BLaER1 treated with 17β-estradiol and CSF1 and Interleukin-3, amounts not matched to agents 10 nM and 100 nM (cell line): Measurements from ENCODE around the gene HERC6.
"Not testable (repeated sequence)": the region's sequence is repeated elsewhere in the genome, so short reads cannot be mapped to it uniquely, and the experiment has no call there.

Source experiments
- H3K27ac ChIP-seq, 11 experiments: shearing (Covaris generic); formaldehyde crosslinking; 2 replicates each; pipeline ENCODE4 v1.8.1; 2022
- H3K27me3 ChIP-seq, 11 experiments: shearing (Covaris generic); formaldehyde crosslinking; 2 replicates each; pipeline ENCODE4 v1.8.1; 2022
- H3K36me3 ChIP-seq, 11 experiments: shearing (Covaris generic); formaldehyde crosslinking; 2 replicates each; pipeline ENCODE4 v1.8.1; 2022
- H3K4me1 ChIP-seq, 10 experiments: shearing (Covaris generic); formaldehyde crosslinking; 2 replicates each; pipeline ENCODE4 v1.8.1; 2022
- H3K4me2 ChIP-seq, 11 experiments: shearing (Covaris generic); formaldehyde crosslinking; 2 replicates each; pipeline ENCODE4 v1.8.1; 2022
- H3K4me3 ChIP-seq, 10 experiments: shearing (Covaris generic); formaldehyde crosslinking; 2 replicates each; pipeline ENCODE4 v1.8.1; 2022
- H3K9ac ChIP-seq, 11 experiments: shearing (Covaris generic); formaldehyde crosslinking; 2 replicates each; pipeline ENCODE4 v1.8.1; 2022
- H3K9me3 ChIP-seq, 11 experiments: shearing (Covaris generic); formaldehyde crosslinking; replicated peaks in 1 of 11; 2 replicates each; pipeline ENCODE4 v1.8.1; 2022
- H4K20me1 ChIP-seq, 11 experiments: shearing (Covaris generic); formaldehyde crosslinking; 2 replicates each; pipeline ENCODE4 v1.8.1; 2022
- Cebpa-rat ChIP-seq, 11 experiments: shearing (Covaris generic); IDR thresholded peaks; 2 replicates each; pipeline ENCODE4 v1.8.1; 2022

Gene HERC6

DNA sequence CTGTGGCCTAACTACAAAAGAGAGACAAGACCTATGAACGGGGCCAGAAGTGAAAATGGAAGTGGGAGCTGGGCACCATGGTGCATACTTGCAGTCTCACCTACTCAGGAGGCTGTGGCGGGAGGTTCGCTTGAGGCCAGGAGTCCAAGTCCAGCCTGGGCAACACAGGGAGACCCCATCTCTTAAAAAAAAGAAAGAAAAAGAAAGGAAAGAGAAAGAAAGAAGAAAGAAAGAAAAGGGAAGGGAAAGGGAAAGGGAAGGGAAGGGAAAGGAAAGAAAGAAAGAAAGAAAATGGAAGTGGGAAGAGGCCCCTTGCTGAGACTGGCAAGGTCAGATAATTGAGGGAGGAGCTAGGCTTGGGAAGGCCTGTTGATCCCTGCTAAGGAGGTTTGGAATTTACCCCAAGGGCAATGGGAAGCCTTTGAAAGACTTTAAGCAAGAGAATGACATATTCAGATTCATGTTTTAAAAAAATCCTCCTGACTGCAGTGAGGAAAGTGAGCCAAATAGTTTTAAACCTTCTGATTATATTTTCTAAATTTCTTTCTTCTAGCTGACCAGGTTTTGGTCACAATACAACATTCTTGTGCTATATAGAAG, 60.6 kb downstream of the HERC6 start:
- H3K4me2 ChIP-seq: no peak overlapping the region
- H3K27me3 ChIP-seq: no peaks in the 10 kb centered on the region
- peaks cover 12 to 19% (median 15%) of the 10 kb centered on the region in 11 experiments for H3K9me3 ChIP-seq
- peaks cover 7 to 18% (median 12%) of the 10 kb centered on the region in 11 experiments; a peak in 15 of 22 replicates for H3K36me3 ChIP-seq
- H4K20me1 ChIP-seq: no peaks in the 10 kb centered on the region
- no peak overlapping the region for H3K4me3 ChIP-seq
- H3K9ac ChIP-seq: no peak overlapping the region
- H3K27ac ChIP-seq: no peak overlapping the region
- no peaks in the 10 kb centered on the region; a peak in 1 of 20 replicates for H3K4me1 ChIP-seq
- TF ChIP-seq Cebpa-rat (IDR thresholded peaks at IDR 0.05): no peak

- H3K36me3 ChIP-seq: peaks cover 7 to 18% (median 12%) of the 10 kb centered on the region in 11 experiments; a peak in 15 of 22 replicates
- no peaks in the 10 kb centered on the region for H4K20me1 ChIP-seq
- no peaks in the 10 kb centered on the region; a peak in 1 of 20 replicates for H3K4me1 ChIP-seq
- no peak overlapping the region for H3K27ac ChIP-seq
- H3K9ac ChIP-seq: no peak overlapping the region
- no peaks in the 10 kb centered on the region for H3K27me3 ChIP-seq
- TF ChIP-seq Cebpa-rat (IDR thresholded peaks at IDR 0.05): no peak
- H3K9me3 ChIP-seq: peaks cover 12 to 19% (median 15%) of the 10 kb centered on the region in 11 experiments
- no peak overlapping the region for H3K4me3 ChIP-seq
- H3K4me2 ChIP-seq: no peak overlapping the region
Measured at GRCh38 chr4:88440146-88440545, 61.5 kb downstream of the HERC6 start.

- no peak for TF ChIP-seq Cebpa-rat (IDR thresholded peaks at IDR 0.05)
- Histone ChIP-seq H3K9ac (no peak overlapping the region), H3K4me2 (no peak overlapping the region), H3K27ac (no peak overlapping the region), H3K9me3 (peaks cover 12 to 19% (median 15%) of the 10 kb centered on the region in 11 experiments), H3K4me1 (no peaks in the 10 kb centered on the region; a peak in 1 of 20 replicates), H3K36me3 (peaks cover 7 to 18% (median 12%) of the 10 kb centered on the region in 11 experiments; a peak in 15 of 22 replicates), H3K4me3 (no peak overlapping the region), H4K20me1 (no peaks in the 10 kb centered on the region), H3K27me3 (no peaks in the 10 kb centered on the region)
Measured at GRCh38 chr4:88441696-88442095, 63.0 kb downstream of the HERC6 start.

GRCh38 chr4:88442689-88443191, 64.1 kb downstream of the HERC6 start:
- Histone ChIP-seq H3K9me3 (peaks cover 12 to 19% (median 15%) of the 10 kb centered on the region in 11 experiments), H3K36me3 (peaks cover 7 to 18% (median 12%) of the 10 kb centered on the region in 11 experiments; a peak in 15 of 22 replicates), H3K4me1 (no peaks in the 10 kb centered on the region; a peak in 1 of 20 replicates), H3K9ac (no peak overlapping the region), H3K4me3 (no peak overlapping the region), H3K4me2 (no peak overlapping the region), H3K27ac (no peak overlapping the region), H3K27me3 (no peaks in the 10 kb centered on the region), H4K20me1 (no peaks in the 10 kb centered on the region)
- TF ChIP-seq Cebpa-rat (IDR thresholded peaks at IDR 0.05): no peak

DNA sequence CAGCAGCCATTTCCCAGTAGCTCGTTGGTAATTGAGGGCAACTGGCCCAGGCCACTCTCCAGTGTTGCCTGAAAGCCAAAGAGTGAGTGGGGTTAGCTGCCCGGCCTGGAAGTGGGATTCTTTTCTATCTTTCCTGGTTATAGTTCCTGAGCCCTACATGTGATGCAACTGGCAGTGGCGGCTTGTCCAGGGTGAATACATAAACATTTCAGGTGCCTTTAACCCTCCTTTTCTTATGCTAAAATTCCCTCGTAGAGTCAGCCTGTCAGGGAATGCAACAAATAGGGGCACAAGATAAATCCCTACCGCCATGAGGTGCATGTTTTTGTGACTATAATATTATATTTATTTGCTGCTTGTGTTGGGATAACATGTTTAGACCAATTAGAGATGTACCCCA, 64.8 kb downstream of the HERC6 start:
- no peak overlapping the region for H3K27ac ChIP-seq

DNA sequence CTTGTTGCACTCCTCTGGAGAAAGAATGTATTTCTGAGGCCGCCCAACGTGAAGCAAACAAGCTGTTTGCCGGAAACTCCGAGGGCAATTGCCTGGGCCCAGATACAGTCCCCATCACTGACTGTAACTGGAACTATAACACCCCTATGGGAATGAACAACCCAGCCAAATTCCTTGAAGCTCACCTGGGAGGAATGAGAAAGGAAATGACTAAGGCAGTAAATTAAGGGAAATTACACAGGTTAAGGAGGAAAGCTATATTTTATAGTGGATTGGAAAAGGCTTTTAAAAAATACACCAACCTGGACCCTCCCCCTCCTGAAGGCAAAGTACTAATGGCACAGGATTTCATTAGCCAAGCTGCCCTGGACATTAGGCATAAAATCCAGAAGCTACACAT, 66.6 kb downstream of the HERC6 start:
- Histone ChIP-seq H3K4me3 (no peak overlapping the region), H3K27me3 (no peaks in the 10 kb centered on the region), H3K4me2 (no peak overlapping the region), H3K9ac (no peak overlapping the region), H3K36me3 (peaks cover 7 to 17% (median 12%) of the 10 kb centered on the region in 11 experiments; a peak in 15 of 22 replicates), H4K20me1 (no peaks in the 10 kb centered on the region), H3K9me3 (peaks cover 12 to 19% (median 15%) of the 10 kb centered on the region in 11 experiments), H3K27ac (no peak overlapping the region), H3K4me1 (no peaks in the 10 kb centered on the region)
- no peak for TF ChIP-seq Cebpa-rat (IDR thresholded peaks at IDR 0.05)

More for the DNA sequence above, 64.8 kb downstream of the HERC6 start:
- no peak overlapping the region for H3K9ac ChIP-seq
- H3K4me3 ChIP-seq: no peak overlapping the region
- no peaks in the 10 kb centered on the region for H3K4me1 ChIP-seq
- TF ChIP-seq Cebpa-rat (IDR thresholded peaks at IDR 0.05): no peak
- peaks cover 7 to 18% (median 12%) of the 10 kb centered on the region in 11 experiments; a peak in 15 of 22 replicates for H3K36me3 ChIP-seq
- H4K20me1 ChIP-seq: no peaks in the 10 kb centered on the region
- H3K4me2 ChIP-seq: no peak overlapping the region
- H3K9me3 ChIP-seq: peaks cover 12 to 19% (median 15%) of the 10 kb centered on the region in 11 experiments
- no peaks in the 10 kb centered on the region for H3K27me3 ChIP-seq

DNA sequence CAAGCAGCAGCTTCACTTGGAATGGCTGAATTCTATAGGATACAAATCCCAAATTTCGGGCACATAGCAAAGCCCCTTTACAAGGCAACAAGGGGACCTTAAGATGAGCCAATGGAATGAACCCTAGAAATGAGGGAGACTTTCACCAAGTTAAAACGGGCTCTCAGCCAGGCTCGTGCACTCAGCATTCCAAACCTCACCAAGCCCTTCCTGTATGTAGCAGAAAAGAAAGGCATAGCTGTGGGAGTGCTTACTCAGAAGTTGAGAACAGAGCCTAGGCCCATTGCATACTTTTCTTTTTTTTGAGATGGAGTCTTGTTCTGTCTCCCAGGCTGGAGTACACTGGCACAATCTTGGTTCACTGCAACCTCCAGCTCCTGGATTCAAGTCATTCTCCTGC, 67.5 kb downstream of the HERC6 start:
- H3K9ac ChIP-seq: no peak overlapping the region
- no peaks in the 10 kb centered on the region for H3K27me3 ChIP-seq
- no peaks in the 10 kb centered on the region for H3K4me1 ChIP-seq
- no peak overlapping the region for H3K27ac ChIP-seq
- no peaks in the 10 kb centered on the region for H4K20me1 ChIP-seq
- H3K4me2 ChIP-seq: no peak overlapping the region
- no peak for TF ChIP-seq Cebpa-rat (IDR thresholded peaks at IDR 0.05)
- peaks cover 12 to 19% (median 15%) of the 10 kb centered on the region in 11 experiments for H3K9me3 ChIP-seq
- no peak overlapping the region for H3K4me3 ChIP-seq
- H3K36me3 ChIP-seq: peaks cover 7 to 17% (median 12%) of the 10 kb centered on the region in 11 experiments; a peak in 15 of 22 replicates

DNA sequence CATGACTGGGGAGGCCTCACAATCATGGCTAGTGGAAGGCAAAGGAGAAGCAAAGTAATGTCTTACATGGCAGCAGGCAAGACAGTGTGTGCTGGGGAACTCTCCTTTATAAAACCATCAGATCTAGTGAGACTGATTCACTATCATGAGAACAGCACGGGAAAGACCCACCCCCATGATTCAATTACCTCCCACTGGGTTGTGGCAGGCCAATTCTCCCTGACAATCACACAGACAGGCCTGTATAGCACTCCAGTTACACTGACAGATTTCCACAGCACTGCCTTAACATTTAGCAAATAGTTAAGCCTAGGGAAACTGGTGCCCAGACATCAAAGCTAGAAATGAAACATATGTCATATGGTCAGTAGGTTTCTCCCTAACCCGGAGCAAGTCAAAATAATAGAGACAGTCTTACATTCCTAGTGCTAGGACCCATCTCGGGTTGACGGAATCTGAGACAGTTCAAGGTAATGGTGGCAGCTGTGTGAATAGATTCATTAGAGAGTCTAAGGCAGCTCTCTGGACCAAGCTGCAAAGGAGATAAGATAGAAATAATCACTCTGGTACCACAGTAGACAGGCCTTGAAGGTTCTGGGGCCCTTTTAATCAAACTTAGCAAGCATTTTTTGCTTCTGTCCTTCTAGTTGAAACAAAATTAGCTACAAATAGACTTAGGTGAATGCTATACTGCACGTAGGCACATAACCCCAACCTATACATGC, 68.9 kb downstream of the HERC6 start:
- Histone ChIP-seq H3K27me3 (no peaks in the 10 kb centered on the region), H3K4me2 (no peak overlapping the region), H4K20me1 (no peaks in the 10 kb centered on the region), H3K4me3 (no peak overlapping the region), H3K4me1 (no peaks in the 10 kb centered on the region), H3K9ac (no peak overlapping the region), H3K36me3 (peaks cover 4 to 13% (median 8%) of the 10 kb centered on the region in 11 experiments; a peak in 15 of 22 replicates), H3K9me3 (peaks cover 10 to 17% (median 14%) of the 10 kb centered on the region in 11 experiments), H3K27ac (no peak overlapping the region)
- no peak for TF ChIP-seq Cebpa-rat (IDR thresholded peaks at IDR 0.05)

- H3K36me3 ChIP-seq: not testable (repeated sequence)
Measured at GRCh38 chr4:88448211-88448765, 69.6 kb downstream of the HERC6 start.

More at GRCh38 chr4:88448211-88448765, 69.6 kb downstream of the HERC6 start:
- not testable (repeated sequence) for H3K9ac ChIP-seq, H3K27me3 ChIP-seq, H3K4me3 ChIP-seq, H3K27ac ChIP-seq, H4K20me1 ChIP-seq, H3K4me2 ChIP-seq, H3K4me1 ChIP-seq
- H3K9me3 ChIP-seq: peaks cover 8 to 17% (median 13%) of the 10 kb centered on the region in 11 experiments; a peak in 21 of 22 replicates
